ENCODE results near the gene PSMA4. TPM values are rescaled to one million over a fixed set of nuclear protein-coding genes. Genes with fewer than 3 reads are reported as not detected.

The PSMA4 gene
- total RNA-seq, result 100 to 1,000 TPM in 3 of 4 donors, 10 to 100 TPM in 1; 99.9 to 191 (median 118) TPM

GRCh38 chr15:78540141-78540870 is at the start of gene PSMA4:
Gene PSMA4, plus strand, starts transcription at chr15:78540444. Its CDS starts 1,484 bp downstream, at chr15:78541928.
- 0 to 3% methylated on average over 7 to 11 of the region's 56 CpGs for WGBS, 2 donors (ENCODE audit: low coverage in 1 of 2)
- TF ChIP-seq POLR2A (IDR thresholded peaks at IDR 0.05) (peak; percentile 76 to 83), EP300 (IDR thresholded peaks at IDR 0.05) (no peak), POLR2AphosphoS5 (IDR thresholded peaks at IDR 0.05) (peak; percentile 72), CTCF (IDR thresholded peaks at IDR 0.05) (peak in 3 of 4 experiments; percentile 0 to 61 (median 30))
- peak; percentile 95 for ATAC-seq

GRCh38 chr15:78492872-78493271 is 47.4 kb upstream of the PSMA4 start:
- no peak for ATAC-seq
- Histone ChIP-seq H3K4me3 (no peak overlapping the region), H3K9me3 (no peaks in the 10 kb centered on the region), H3K4me1 (no peaks in the 10 kb centered on the region), H3K36me3 (peaks cover 12 to 100% of the 10 kb centered on the region in 2 donors), H3K27me3 (no peaks in the 10 kb centered on the region), H3K27ac (no peak overlapping the region)
- whole genome bisulfite sequencing, 2 donors (ENCODE audit: low coverage in 1 of 2), result 77 to 90% methylated on average over 1 of the region's 1 CpG
- TF ChIP-seq EP300 (IDR thresholded peaks at IDR 0.05) (no peak), CTCF (IDR thresholded peaks at IDR 0.05) (no peak), POLR2A (IDR thresholded peaks at IDR 0.05) (no peak), POLR2AphosphoS5 (IDR thresholded peaks at IDR 0.05) (no peak)

More at GRCh38 chr15:78540141-78540870, at the start of gene PSMA4:
- peaks cover 0 to 33% of the 10 kb centered on the region in 2 donors for H3K36me3 ChIP-seq
- H3K4me1 ChIP-seq, result peaks cover 6 to 34% (median 9%) of the 10 kb centered on the region in 3 donors
- no peaks in the 10 kb centered on the region for H3K9me3 ChIP-seq
- H3K27me3 ChIP-seq, result no peaks in the 10 kb centered on the region
- peak within 1 kb of the TSS; percentile 59 to 65 for H3K4me3 ChIP-seq
- peak within 1 kb of the TSS; percentile 79 to 99 (median 94) for H3K27ac ChIP-seq

- Histone ChIP-seq H3K27ac (no peak overlapping the region), H3K27me3 (no peaks in the 10 kb centered on the region), H3K36me3 (peaks cover 13 to 40% of the 10 kb centered on the region in 2 donors), H3K4me3 (no peak overlapping the region), H3K9me3 (no peaks in the 10 kb centered on the region), H3K4me1 (peaks cover 0 to 5% (median 2%) of the 10 kb centered on the region in 3 donors)
- TF ChIP-seq POLR2A (IDR thresholded peaks at IDR 0.05) (no peak), POLR2AphosphoS5 (IDR thresholded peaks at IDR 0.05) (no peak), CTCF (IDR thresholded peaks at IDR 0.05) (no peak), EP300 (IDR thresholded peaks at IDR 0.05) (no peak)
- ATAC-seq, result no peak
- 73 to 89% methylated on average over 4 of the region's 4 CpGs for WGBS, 2 donors (ENCODE audit: low coverage in 1 of 2)
Measured at GRCh38 chr15:78501857-78502256, 38.4 kb upstream of the PSMA4 start.

GRCh38 chr15:78502641-78503040 is 37.6 kb upstream of the PSMA4 start:
- H3K4me3 ChIP-seq, result no peak overlapping the region
- TF ChIP-seq POLR2AphosphoS5 (IDR thresholded peaks at IDR 0.05) (no peak), POLR2A (IDR thresholded peaks at IDR 0.05) (no peak), EP300 (IDR thresholded peaks at IDR 0.05) (no peak), CTCF (IDR thresholded peaks at IDR 0.05) (no peak)
- H3K27me3 ChIP-seq, result no peaks in the 10 kb centered on the region
- H3K4me1 ChIP-seq, result peaks cover 0 to 6% (median 2%) of the 10 kb centered on the region in 3 donors
- H3K27ac ChIP-seq, result no peak overlapping the region
- WGBS, 2 donors (ENCODE audit: low coverage in 1 of 2), result 100% methylated on average over 2 of the region's 2 CpGs; no CpG with 5 or more reads in 1 of the 2 donors
- no peak for ATAC-seq
- no peaks in the 10 kb centered on the region for H3K9me3 ChIP-seq
- H3K36me3 ChIP-seq, result peaks cover 7 to 33% of the 10 kb centered on the region in 2 donors

Measured in gastroesophageal sphincter (tissue), 4 donors.